Smooth muscle cell (in vitro differentiated cells): ENCODE data around the gene ZNF512B. TPM values are rescaled to one million over a fixed set of nuclear protein-coding genes. Genes with fewer than 3 reads are reported as not detected.

Source experiments
- DNase-seq: peaks from one replicate; lab custom pipeline; 2025; ENCODE audit not compliant: unreplicated experiment; lab: John Stamatoyannopoulos, UW
- H2AFZ ChIP-seq: fragments of 200-600 bp; sonication (generic); 2 replicates; pipeline ENCODE4 v1.6.0; 2016; ENCODE audit warnings: antibody characterized with exemption, low read depth, mild to moderate bottlenecking
- H3F3A ChIP-seq: fragments of 200-600 bp; sonication (generic); 2 replicates; pipeline ENCODE4 v1.6.0; 2017; ENCODE audit warnings: antibody characterized with exemption, low read depth
- H3K27ac ChIP-seq: fragments of 200-600 bp; sonication (generic); 2 replicates; pipeline ENCODE4 v1.5.1; 2016; ENCODE audit warnings: low read depth, mild to moderate bottlenecking
- H3K27me3 ChIP-seq: fragments of 200-600 bp; sonication (generic); 2 replicates; pipeline ENCODE4 v1.6.1; 2016; ENCODE audit warnings: low read depth, mild to moderate bottlenecking
- H3K36me3 ChIP-seq: fragments of 200-600 bp; sonication (generic); 2 replicates; pipeline ENCODE4 v1.5.1; 2016; ENCODE audit warnings: low read depth
- H3K4me1 ChIP-seq: fragments of 200-600 bp; sonication (generic); 2 replicates; pipeline ENCODE4 v1.5.1; 2016; ENCODE audit warnings: low read depth
- H3K4me2 ChIP-seq: fragments of 200-600 bp; sonication (generic); 2 replicates; pipeline ENCODE4 v1.6.0; 2016; ENCODE audit warnings: mild to moderate bottlenecking
- H3K4me3 ChIP-seq: fragments of 200-600 bp; sonication (generic); 2 replicates; pipeline ENCODE4 v1.5.1; 2016; ENCODE audit warnings: mild to moderate bottlenecking
- H3K79me2 ChIP-seq: fragments of 200-600 bp; sonication (generic); 2 replicates; pipeline ENCODE4 v1.6.0; 2016; ENCODE audit warnings: low read depth, mild to moderate bottlenecking
- H3K9ac ChIP-seq: fragments of 200-600 bp; sonication (generic); 2 replicates; pipeline ENCODE4 v1.6.0; 2016; ENCODE audit warnings: low read depth
- H3K9me3 ChIP-seq: fragments of 200-600 bp; sonication (generic); replicated peaks from 2 replicates; pipeline ENCODE4 v1.5.1; 2016; ENCODE audit warnings: low read depth
- H4K20me1 ChIP-seq: fragments of 200-600 bp; sonication (generic); 2 replicates; pipeline ENCODE4 v1.6.0; 2016; ENCODE audit warnings: low read depth
- CTCF ChIP-seq: fragments of 200-600 bp; sonication (generic); IDR thresholded peaks from 2 replicates; pipeline ENCODE4 v1.5.1; 2017; ENCODE audit warnings: borderline replicate concordance, mild to moderate bottlenecking, antibody characterized with exemption; ENCODE audit not compliant: insufficient read depth, poor library complexity, severe bottlenecking
- WGBS: methylation state at CpG from one replicate; pipeline ENCODE4 v1.1.7; 2016; ENCODE audit warnings: low lambda C conversion rate; 5-methylcytosine and 5-hydroxymethylcytosine counted together
- polyA plus RNA-seq: library from polyadenylated mRNA; unstranded; fragments of >200 nt; fragmentation: Nextera tagmentation; extraction: Ambion mirVana; gene quantifications from 2 replicates; pipeline ENCODE4 v1.2.1, GENCODE V29; 2016
- total RNA-seq: library from RNA; depleted of rRNA; stranded (reverse); fragments of >200 nt; gene quantifications from 2 replicates; pipeline ENCODE4 v1.2.3, GENCODE V29; 2014

The ZNF512B gene
- total and polyA plus RNA-seq, 2 experiments from 2014 or later, result 4.6 to 5.6 TPM

GRCh38 chr20:63964412-63964811, 5.3 kb downstream of the ZNF512B start:
- H3K9ac ChIP-seq, result no peak overlapping the region
- H3K4me3 ChIP-seq, result no peak overlapping the region
- H3F3A ChIP-seq, result no peaks in the 10 kb centered on the region
- no peak for DNase-seq
- H3K4me2 ChIP-seq, result no peak overlapping the region
- TF ChIP-seq CTCF, result no peak
- H3K4me1 ChIP-seq, result peaks cover 7% of the 10 kb centered on the region
- H3K36me3 ChIP-seq, result no peaks in the 10 kb centered on the region
- no peaks in the 10 kb centered on the region for H3K27me3 ChIP-seq
- H3K79me2 ChIP-seq, result peaks cover 3% of the 10 kb centered on the region
- no peaks in the 10 kb centered on the region for H4K20me1 ChIP-seq
- 96% methylated on average over 16 of the region's 16 CpGs for WGBS
- H3K9me3 ChIP-seq, result no peaks in the 10 kb centered on the region
- no peak overlapping the region for H3K27ac ChIP-seq
- no peak overlapping the region for H2AFZ ChIP-seq

GRCh38 chr20:63963784-63964301, 5.9 kb downstream of the ZNF512B start:
- H3K4me3 ChIP-seq, result no peak overlapping the region
- no peak overlapping the region for H3K27ac ChIP-seq
- no peaks in the 10 kb centered on the region for H3K36me3 ChIP-seq
- no peaks in the 10 kb centered on the region for H3K79me2 ChIP-seq
- H3K4me2 ChIP-seq, result no peak overlapping the region
- H4K20me1 ChIP-seq, result no peaks in the 10 kb centered on the region
- no peaks in the 10 kb centered on the region for H3K9me3 ChIP-seq
- H2AFZ ChIP-seq, result no peak overlapping the region
- 97% methylated on average over 14 of the region's 16 CpGs for WGBS
- H3K4me1 ChIP-seq, result peaks cover 3% of the 10 kb centered on the region
- no peaks in the 10 kb centered on the region for H3K27me3 ChIP-seq
- no peak for TF ChIP-seq CTCF
- no peaks in the 10 kb centered on the region for H3F3A ChIP-seq
- DNase-seq, result no peak
- H3K9ac ChIP-seq, result no peak overlapping the region

- H3K27me3 ChIP-seq, result no peaks in the 10 kb centered on the region
- no peaks in the 10 kb centered on the region for H3K79me2 ChIP-seq
- no peak overlapping the region for H3K4me3 ChIP-seq
- no peak for DNase-seq
- no peak for TF ChIP-seq CTCF
- H4K20me1 ChIP-seq, result no peaks in the 10 kb centered on the region
- no peaks in the 10 kb centered on the region for H3K4me1 ChIP-seq
- no peaks in the 10 kb centered on the region for H3K9me3 ChIP-seq
- H3F3A ChIP-seq, result no peaks in the 10 kb centered on the region
- H3K27ac ChIP-seq, result no peak overlapping the region
- no peaks in the 10 kb centered on the region for H3K36me3 ChIP-seq
- H2AFZ ChIP-seq, result no peak overlapping the region
- 92% methylated on average over 17 of the region's 27 CpGs for WGBS
- H3K9ac ChIP-seq, result no peak overlapping the region
- no peak overlapping the region for H3K4me2 ChIP-seq
Measured at GRCh38 chr20:63963348-63963741, 6.4 kb downstream of the ZNF512B start.
